22Rv1 (cell line): ENCODE data around the gene GNB1L.

ENCODE experiments used
- CTCF ChIP-seq: fragments of 450-650 bp; IDR thresholded peaks from 2 replicates; pipeline ENCODE4 v1.5.1; 2017; ENCODE audit warnings: mild to moderate bottlenecking
- ZFX ChIP-seq: fragments of 450-650 bp; IDR thresholded peaks from 2 replicates; pipeline ENCODE4 v1.6.1; 2017; ENCODE audit warnings: antibody characterized with exemption, borderline replicate concordance

- TF ChIP-seq CTCF (no peak), ZFX (no peak)
Measured at GRCh38 chr22:19882446-19883381, 28.0 kb upstream of the GNB1L start.
